Measurements from ENCODE around the gene DCDC2C. TPM values are rescaled to one million over a fixed set of nuclear protein-coding genes. Genes with fewer than 3 reads are reported as not detected.

DCDC2C gene
- total and polyA plus RNA-seq, 2 experiments from 2014 or later = 0.45 TPM; not detected in 1

GRCh38 chr2:3753561-3753960 is 50.2 kb downstream of the DCDC2C start (continued):
- TF ChIP-seq ZNF462 (CRISPR knock-in tag; IDR thresholded peaks at IDR 0.05) = no peak
- TF ChIP-seq ETS1 (IDR thresholded peaks at IDR 0.05) = no peak
- no peak for TF ChIP-seq ZNF114 (CRISPR knock-in tag; IDR thresholded peaks at IDR 0.05)
- no peak for TF ChIP-seq JUNB (IDR thresholded peaks at IDR 0.05; ENCODE audit: unreplicated experiment)
- no peak for TF ChIP-seq EZH2phosphoT487 (IDR thresholded peaks at IDR 0.05; ENCODE audit: unreplicated experiment)
- no peak for TF ChIP-seq NANOG (IDR thresholded peaks at IDR 0.05; ENCODE audit: borderline replicate concordance)
- TF ChIP-seq EZH2 (IDR thresholded peaks at IDR 0.05; ENCODE audit: low read depth, unreplicated experiment) = no peak

GRCh38 chr2:3754280-3754679 is 50.9 kb downstream of the DCDC2C start:
- H3F3A ChIP-seq (replicated peaks; ENCODE audit: low read depth) = peaks cover 15% of the 10 kb centered on the region
- Mint-ChIP-seq H3K27ac (no peak overlapping the region), H3K36me3 (ENCODE audit: low read depth) (peaks cover 3% of the 10 kb centered on the region), H3K27me3 (ENCODE audit: insufficient read depth, low read depth, poor library complexity) (peaks cover 3% of the 10 kb centered on the region), H3K4me3 (no peak overlapping the region), H3K9me3 (peaks cover 72% of the 10 kb centered on the region), H3K4me1 (peaks cover 9% of the 10 kb centered on the region; the same call in 2 of the 3 replicates)
- ATAC-seq = no peak
- H3K4me2 ChIP-seq = no peak overlapping the region
- H3K4me1 ChIP-seq (ENCODE audit: insufficient read depth) = peaks cover 7% of the 10 kb centered on the region
- no peak overlapping the region for H3K4me3 ChIP-seq
- TF ChIP-seq CTCF (conservative IDR thresholded peaks at IDR 0.05; ENCODE audit: low read depth in 2 of 2) = peak in 1 of 2 experiments; percentile 19; a peak in 1 of 4 replicates
- TF ChIP-seq ZNF114 (CRISPR knock-in tag; IDR thresholded peaks at IDR 0.05) = no peak
- no peak overlapping the region for H3K27ac ChIP-seq (ENCODE audit: low read depth)
- no peaks in the 10 kb centered on the region for H3K27me3 ChIP-seq (ENCODE audit: insufficient read depth)
- no peaks in the 10 kb centered on the region for H3K36me3 ChIP-seq (ENCODE audit: insufficient read depth)
- DNase-seq (ENCODE audit: low spot score) = peak; percentile 17
- H2AFZ ChIP-seq = no peak overlapping the region
- no peaks in the 10 kb centered on the region for H4K20me1 ChIP-seq (replicated peaks; ENCODE audit: insufficient read depth)
- H3K79me2 ChIP-seq (replicated peaks; ENCODE audit: insufficient read depth) = no peaks in the 10 kb centered on the region
- peaks cover 7% of the 10 kb centered on the region; the same call in 1 of the 2 replicates for H3K9me2 ChIP-seq (ENCODE audit: insufficient read depth)

All from GM23338 (cell line).